GM12873 (cell line): ENCODE measurements around the gene KCNK17.

Source experiments
- CTCF ChIP-seq: IDR thresholded peaks from 2 replicates; pipeline ENCODE4 v1.5.1; 2012; ENCODE audit warnings: low read depth, mild to moderate bottlenecking, moderate library complexity, low read length, control low read depth; ENCODE audit not compliant: insufficient read depth; ENCODE audit errors: missing control alignments

The KCNK17 gene

DNA sequence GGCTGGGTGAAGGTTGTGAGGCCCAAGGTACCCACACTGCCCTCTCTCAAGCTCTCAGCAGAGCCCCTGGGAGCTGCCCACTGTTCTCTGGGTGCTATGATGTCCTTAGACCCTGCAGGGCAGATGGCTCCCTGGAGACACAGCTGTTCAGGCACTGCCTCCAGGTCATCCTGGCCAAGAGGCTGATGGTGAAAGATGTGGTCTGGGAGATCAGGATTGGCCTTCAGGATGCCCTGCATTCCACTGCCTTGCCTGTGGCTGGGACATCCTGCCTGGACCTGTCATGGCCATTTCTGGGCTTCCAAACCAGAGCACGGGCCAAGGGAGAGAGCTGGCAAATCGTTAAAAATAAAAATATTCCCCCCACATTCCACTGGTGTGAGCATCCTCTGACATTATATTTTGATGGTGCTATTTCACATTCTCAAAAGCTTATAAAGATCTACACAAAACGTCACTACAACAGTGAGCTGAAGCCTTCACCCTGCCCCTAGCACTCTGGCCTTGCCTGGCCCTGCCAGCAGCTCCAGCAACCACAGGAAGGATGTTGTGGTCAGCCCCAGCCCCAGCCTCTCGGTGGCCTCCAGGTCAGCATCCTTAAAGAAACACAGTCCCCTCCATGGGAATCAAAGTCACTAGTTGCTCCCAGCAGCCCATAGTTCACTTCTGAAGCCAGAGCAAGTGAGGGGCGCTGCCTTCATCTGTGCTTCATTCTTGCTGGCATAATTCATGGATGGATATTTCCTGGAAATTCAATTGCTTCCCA lies 21.7 kb upstream of the KCNK17 start:
- TF ChIP-seq CTCF, result no peak

- TF ChIP-seq CTCF, result no peak
These were observed 19.6 kb upstream of the KCNK17 start for GRCh38 chr6:39333644-39334438.

- TF ChIP-seq CTCF, result no peak
These were observed 16.3 kb upstream of the KCNK17 start for GRCh38 chr6:39330476-39330875.

- no peak for TF ChIP-seq CTCF
These were observed 15.8 kb upstream of the KCNK17 start for GRCh38 chr6:39330057-39330456.

DNA sequence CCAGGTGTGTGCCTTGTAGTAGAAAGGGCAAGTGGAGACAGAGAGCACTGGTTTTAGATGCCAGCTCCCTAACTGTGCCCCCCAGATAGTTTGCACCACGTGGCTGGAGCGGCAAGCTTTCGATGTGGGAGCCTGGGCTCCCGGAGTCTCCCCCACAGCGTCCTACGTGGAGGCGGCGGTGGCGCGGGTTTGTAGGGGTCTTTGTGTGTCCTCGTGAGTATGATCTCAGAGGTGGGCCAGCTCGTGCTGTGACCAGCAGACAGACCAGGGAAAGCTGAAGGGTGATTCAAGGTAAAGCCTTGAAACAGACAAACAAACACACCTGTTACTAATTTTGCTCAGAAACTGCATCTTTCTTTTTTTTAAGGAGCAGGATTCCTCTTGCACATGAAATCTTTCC lies 13.8 kb upstream of the KCNK17 start:
- TF ChIP-seq CTCF, result no peak

DNA sequence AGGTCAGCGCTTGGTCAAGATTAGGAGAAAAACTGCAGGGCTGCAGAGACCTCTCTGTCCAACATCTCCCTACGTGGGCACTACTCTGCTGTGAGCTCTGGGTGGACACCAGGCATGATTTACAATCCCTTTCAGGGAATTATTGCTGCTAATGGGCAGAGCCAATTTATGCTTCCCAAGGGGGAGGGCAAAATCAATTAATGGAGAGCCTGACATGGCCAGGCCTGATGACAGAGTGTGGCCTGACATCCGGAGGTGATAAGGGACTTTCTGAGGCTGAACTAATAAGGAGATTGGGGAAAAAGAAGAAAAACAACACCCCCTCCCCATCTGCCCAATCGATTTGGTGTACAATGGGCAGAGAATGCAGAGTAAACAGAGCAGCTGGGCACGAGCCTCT lies 13.3 kb upstream of the KCNK17 start:
- no peak for TF ChIP-seq CTCF

GRCh38 chr6:39322306-39322850 lies 8.2 kb upstream of the KCNK17 start, which contains the start of gene KCNK16:
Gene KCNK16, minus strand, starts transcription at chr6:39322702. Its CDS starts 162 bp downstream, at chr6:39322540.
- TF ChIP-seq CTCF, result no peak
